WTC11 (cell line): ENCODE measurements around the gene ARL6IP5. TPM values are rescaled to one million over a fixed set of nuclear protein-coding genes. Genes with fewer than 3 reads are reported as not detected.

Experiments
- ATAC-seq: fragments of 200-7000 bp; cut with Tn5 transposase; 2 replicates; pipeline ENCODE4 v1.10.0; 2021; ENCODE audit warnings: mild to moderate bottlenecking, moderate library complexity
- CTCF ChIA-PET: fragments of 300-600 bp; sonication (Branson Sonifier 250); formaldehyde crosslinking; loops from one replicate; lab custom pipeline; 2021; ENCODE audit warnings: antibody characterized with exemption; lab: Charles Lee
- POLR2A ChIA-PET: fragments of 350-600 bp; sonication (Branson Sonifier 250); formaldehyde crosslinking; loops from one replicate; lab custom pipeline; 2021; ENCODE audit warnings: antibody characterized with exemption; lab: Charles Lee
- DNase-seq: peaks from one replicate; pipeline ENCODE4 v3.0.0; 2021; ENCODE audit warnings: low spot score
- H3K27ac Mint-ChIP-seq: 2 replicates; pipeline ENCODE4 v1.8.0; 2021; ENCODE audit warnings: mixed read lengths
- H3K27me3 Mint-ChIP-seq: 2 replicates; pipeline ENCODE4 v1.8.0; 2021; ENCODE audit warnings: low read depth, mild to moderate bottlenecking, moderate library complexity, mixed read lengths
- H3K36me3 Mint-ChIP-seq: 2 replicates; pipeline ENCODE4 v1.8.0; 2021; ENCODE audit warnings: mixed read lengths
- H3K4me1 Mint-ChIP-seq: 2 replicates; pipeline ENCODE4 v1.8.0; 2022; ENCODE audit warnings: mixed read lengths
- H3K4me3 Mint-ChIP-seq: 2 replicates; pipeline ENCODE4 v1.8.0; 2021; ENCODE audit warnings: mild to moderate bottlenecking, moderate library complexity, mixed read lengths
- H3K9me3 Mint-ChIP-seq: 2 replicates; pipeline ENCODE4 v1.8.0; 2021; ENCODE audit warnings: mixed read lengths
- AFF4 ChIP-seq: sonication (generic); formaldehyde crosslinking; IDR thresholded peaks from 2 replicates; pipeline ENCODE4 v1.8.1; 2023; ENCODE audit warnings: mild to moderate bottlenecking, missing genetic modification reagents, borderline replicate concordance
- CREB1 ChIP-seq: sonication (generic); formaldehyde crosslinking; IDR thresholded peaks from 2 replicates; pipeline ENCODE4 v1.8.0; 2023; ENCODE audit warnings: mild to moderate bottlenecking, missing genetic modification reagents
- CTCF ChIP-seq: fragments of 200-600 bp; IDR thresholded peaks from 2 replicates; pipeline ENCODE4 v1.8.0; 2022; ENCODE audit warnings: antibody characterized with exemption
- E2F1 ChIP-seq: sonication (generic); formaldehyde crosslinking; IDR thresholded peaks from 2 replicates; pipeline ENCODE4 v1.8.0; 2022; ENCODE audit warnings: mild to moderate bottlenecking, missing genetic modification reagents
- E2F5 ChIP-seq: sonication (generic); formaldehyde crosslinking; IDR thresholded peaks from 2 replicates; pipeline ENCODE4 v1.8.1; 2022; ENCODE audit warnings: mild to moderate bottlenecking, moderate library complexity, missing genetic modification reagents
- ETV6 ChIP-seq: sonication (generic); formaldehyde crosslinking; IDR thresholded peaks from 2 replicates; pipeline ENCODE4 v1.8.1; 2022; ENCODE audit warnings: mild to moderate bottlenecking, missing genetic modification reagents
- FOXP1 ChIP-seq: sonication (generic); formaldehyde crosslinking; IDR thresholded peaks from 2 replicates; pipeline ENCODE4 v1.8.0; 2022; ENCODE audit warnings: missing genetic modification reagents, mild to moderate bottlenecking, moderate library complexity, borderline replicate concordance
- GABPB1 ChIP-seq: sonication (generic); formaldehyde crosslinking; IDR thresholded peaks from 2 replicates; pipeline ENCODE4 v1.8.1; 2023; ENCODE audit warnings: mild to moderate bottlenecking, missing genetic modification reagents
- JUN ChIP-seq: sonication (generic); formaldehyde crosslinking; IDR thresholded peaks from 2 replicates; pipeline ENCODE4 v1.8.0; 2023; ENCODE audit warnings: mild to moderate bottlenecking, missing genetic modification reagents
- MAX ChIP-seq: sonication (generic); formaldehyde crosslinking; IDR thresholded peaks from 2 replicates; pipeline ENCODE4 v1.8.0; 2022; ENCODE audit warnings: mild to moderate bottlenecking, missing genetic modification reagents
- MLX ChIP-seq: sonication (generic); formaldehyde crosslinking; IDR thresholded peaks from 2 replicates; pipeline ENCODE4 v1.8.1; 2023; ENCODE audit warnings: mild to moderate bottlenecking, missing genetic modification reagents, moderate library complexity
- SMAD3 ChIP-seq: sonication (generic); formaldehyde crosslinking; IDR thresholded peaks from 2 replicates; pipeline ENCODE4 v1.8.0; 2022; ENCODE audit warnings: missing genetic modification reagents, mild to moderate bottlenecking, borderline replicate concordance
- TEAD4 ChIP-seq: sonication (generic); formaldehyde crosslinking; IDR thresholded peaks from 2 replicates; pipeline ENCODE4 v1.8.0; 2022; ENCODE audit warnings: mild to moderate bottlenecking, missing genetic modification reagents
- ZBTB21 ChIP-seq: sonication (generic); formaldehyde crosslinking; IDR thresholded peaks from 2 replicates; pipeline ENCODE4 v1.8.1; 2023; ENCODE audit warnings: mild to moderate bottlenecking, missing genetic modification reagents, borderline replicate concordance
- ZNF416 ChIP-seq: fragments of 250-450 bp; sonication (Bioruptor Pico); IDR thresholded peaks from 2 replicates; pipeline ENCODE4 v1.9.0; 2021; ENCODE audit warnings: mild to moderate bottlenecking, inconsistent platforms
- ZNF425 ChIP-seq: fragments of 250-450 bp; sonication (Bioruptor Pico); conservative IDR thresholded peaks from 2 replicates; pipeline ENCODE4 v1.9.0; 2021; ENCODE audit warnings: mild to moderate bottlenecking
- total RNA-seq: library from RNA; stranded (reverse); gene quantifications from 3 replicates; pipeline ENCODE4 v1.2.3, GENCODE V29; 2021

The ARL6IP5 gene
- total RNA-seq, 1 experiment from 2014 or later, result 28.4 TPM

GRCh38 chr3:69141313-69141712 is 56.6 kb downstream of the ARL6IP5 start:
- no peaks in the 10 kb centered on the region for H3K36me3 Mint-ChIP-seq
- no peak overlapping the region for H3K4me3 Mint-ChIP-seq
- POLR2A ChIA-PET, result no interaction called here
- no peak for ATAC-seq
- no peak for DNase-seq
- TF ChIP-seq SMAD3 (no peak), TEAD4 (CRISPR knock-in tag) (no peak), MAX (CRISPR knock-in tag) (no peak), ZNF425 (no peak), CREB1 (CRISPR knock-in tag) (no peak), MLX (CRISPR knock-in tag) (no peak), AFF4 (no peak), JUN (CRISPR knock-in tag) (no peak), ZBTB21 (CRISPR knock-in tag) (no peak), CTCF (no peak), ETV6 (CRISPR knock-in tag) (no peak), E2F1 (CRISPR knock-in tag) (no peak), GABPB1 (CRISPR knock-in tag) (no peak), FOXP1 (CRISPR knock-in tag) (no peak), ZNF416 (CRISPR knock-in tag) (no peak), E2F5 (no peak)
- H3K27me3 Mint-ChIP-seq, result peaks cover 86% of the 10 kb centered on the region
- H3K9me3 Mint-ChIP-seq, result no peaks in the 10 kb centered on the region
- H3K27ac Mint-ChIP-seq, result no peak overlapping the region
- peaks cover 12% of the 10 kb centered on the region for H3K4me1 Mint-ChIP-seq
- CTCF ChIA-PET, result no interaction called here
